HS-5 (cell line): ENCODE data around the gene FLNA.

Source experiments
- DNase-seq: peaks from one replicate; pipeline ENCODE4 v3.0.0-alpha.2; 2012; ENCODE audit warnings: low read depth

Gene FLNA

DNA sequence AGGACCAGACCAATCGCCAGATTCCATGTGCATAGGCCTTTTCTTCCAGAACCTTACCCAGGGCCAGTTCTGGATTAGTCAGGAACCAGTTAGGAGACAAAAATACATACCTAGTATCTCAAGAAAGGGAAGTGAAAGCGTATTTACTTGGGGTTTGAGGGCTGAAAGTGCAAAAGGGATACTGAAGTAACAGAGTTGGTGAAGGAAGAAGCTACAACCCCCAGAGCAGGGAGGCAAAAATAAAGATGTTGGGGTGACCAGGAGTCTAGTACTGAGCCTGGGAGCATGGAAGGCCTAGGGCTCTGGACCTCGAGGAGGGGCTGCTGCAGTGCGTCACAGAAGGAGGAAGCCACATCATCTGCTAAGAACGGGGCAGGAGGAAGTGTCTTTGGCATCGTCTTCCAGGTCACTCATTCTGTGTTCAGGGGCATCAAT is 40.6 kb downstream of the FLNA start:
- DNase-seq = no peak

GRCh38 chrX:154333116-154333515 is 41.3 kb downstream of the FLNA start:
- DNase-seq = no peak

DNA sequence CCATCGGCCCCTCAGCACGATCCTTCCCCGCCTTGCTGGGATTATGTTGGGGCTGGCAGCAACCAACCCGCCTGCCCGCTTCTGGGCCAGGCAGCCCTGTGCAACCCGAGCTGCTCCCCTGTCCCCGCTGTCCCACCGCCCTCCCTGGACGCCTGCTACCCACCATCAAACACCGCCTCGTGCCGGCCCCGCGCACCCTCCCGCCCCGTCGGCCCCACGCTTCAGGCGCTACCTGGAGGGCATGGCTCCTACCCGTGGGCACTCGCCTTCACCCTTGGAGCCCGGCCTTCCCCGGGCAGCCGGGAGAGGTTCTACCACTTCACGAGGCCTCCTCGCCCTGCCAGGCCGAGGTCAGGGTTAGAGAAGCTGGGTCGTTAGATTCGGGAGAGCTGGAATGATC is 41.9 kb downstream of the FLNA start:
- DNase-seq = no peak

GRCh38 chrX:154329294-154329693 is 45.1 kb downstream of the FLNA start:
- no peak for DNase-seq

DNA sequence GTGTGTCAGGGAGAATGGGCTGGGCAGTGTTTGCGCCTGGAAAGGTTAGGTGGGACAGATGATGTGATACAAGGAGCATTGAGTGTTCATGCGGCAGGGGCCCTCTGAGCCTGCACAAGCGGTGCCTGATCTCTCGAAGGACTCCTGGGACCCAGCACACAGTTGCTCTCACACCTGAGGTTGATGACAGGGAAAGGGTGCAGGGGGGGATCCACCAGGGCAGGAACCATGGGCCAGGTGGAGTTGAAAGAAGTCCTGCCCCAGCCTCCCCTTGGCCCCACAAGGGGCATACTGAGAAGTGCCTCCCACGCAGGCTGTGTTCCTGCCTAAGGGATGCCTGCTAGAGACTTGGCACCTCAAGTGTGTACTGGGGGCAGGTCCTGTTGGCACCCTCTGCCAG is 45.8 kb downstream of the FLNA start:
- DNase-seq = no peak

GRCh38 chrX:154327038-154327820 is 47.2 kb downstream of the FLNA start:
- DNase-seq = no peak

DNA sequence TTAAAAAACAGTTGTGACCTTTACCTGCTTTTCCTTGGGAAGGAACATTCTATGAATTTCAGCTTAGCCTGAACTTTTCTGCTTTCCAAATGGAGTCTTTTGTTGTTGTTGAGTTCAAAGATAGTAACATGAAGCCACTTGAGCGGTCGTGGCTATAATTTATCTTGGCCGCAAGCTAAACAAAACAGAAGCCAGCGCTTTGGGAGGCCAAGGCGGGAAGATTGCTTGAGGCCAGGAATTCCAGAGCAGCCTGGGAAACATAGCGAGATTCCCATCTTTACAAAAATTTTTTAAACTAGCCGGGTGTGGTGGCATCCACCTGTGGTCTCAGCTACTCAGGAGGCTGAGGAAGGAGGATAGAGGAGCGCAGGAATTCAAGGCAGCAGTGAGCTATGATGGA is 48.9 kb downstream of the FLNA start:
- DNase-seq = no peak

- no peak for DNase-seq
Measured at GRCh38 chrX:154323537-154323936, 50.9 kb downstream of the FLNA start.

GRCh38 chrX:154322890-154323289 is 51.5 kb downstream of the FLNA start:
- no peak for DNase-seq

DNA sequence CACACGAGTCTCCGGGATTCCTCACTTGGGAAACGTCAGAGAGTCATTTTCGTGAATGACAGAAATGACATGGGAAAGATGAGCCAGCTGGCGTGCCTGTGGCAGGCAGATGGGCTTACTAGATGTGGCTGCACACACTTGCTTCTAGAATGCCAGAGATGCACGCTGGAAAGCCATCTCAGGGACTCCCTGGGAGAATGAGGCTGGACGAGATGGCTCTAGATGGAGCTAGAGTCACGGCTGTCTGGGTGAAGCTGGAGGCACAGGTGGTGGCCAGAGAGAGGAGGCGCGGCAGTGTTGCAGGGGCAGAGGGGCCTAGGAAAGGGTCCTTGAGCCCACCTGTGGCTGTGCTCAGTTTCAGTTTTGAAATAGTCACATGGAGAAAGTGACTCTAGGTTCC is 52.8 kb downstream of the FLNA start:
- DNase-seq = no peak

GRCh38 chrX:154321152-154321551 is 53.3 kb downstream of the FLNA start:
- no peak for DNase-seq

GRCh38 chrX:154320406-154320805 is 54.0 kb downstream of the FLNA start:
- DNase-seq = no peak

- DNase-seq = no peak
Measured at GRCh38 chrX:154317391-154317995, 56.9 kb downstream of the FLNA start.

DNA sequence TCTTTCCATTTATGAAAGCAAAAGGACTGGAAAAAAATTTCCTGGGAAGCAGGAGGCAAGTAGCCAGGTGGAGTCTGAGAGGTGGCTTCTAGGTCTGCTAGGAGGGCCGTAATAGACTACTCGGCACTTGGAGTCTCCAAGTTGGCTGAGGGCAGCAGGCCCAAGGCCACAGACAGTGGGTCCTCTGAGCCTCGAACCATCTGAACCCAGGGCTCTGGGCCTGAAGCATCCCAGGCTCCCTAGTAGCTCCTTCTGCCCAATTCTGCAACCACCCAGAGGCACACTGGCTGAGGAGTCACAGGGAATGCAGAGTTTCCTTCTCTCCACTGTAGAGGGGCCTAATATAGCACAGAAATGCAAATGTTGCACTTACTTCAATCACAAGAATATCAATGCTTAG is 59.0 kb downstream of the FLNA start:
- DNase-seq = no peak

- no peak for DNase-seq
Measured at GRCh38 chrX:154313147-154313546, 61.3 kb downstream of the FLNA start.

DNA sequence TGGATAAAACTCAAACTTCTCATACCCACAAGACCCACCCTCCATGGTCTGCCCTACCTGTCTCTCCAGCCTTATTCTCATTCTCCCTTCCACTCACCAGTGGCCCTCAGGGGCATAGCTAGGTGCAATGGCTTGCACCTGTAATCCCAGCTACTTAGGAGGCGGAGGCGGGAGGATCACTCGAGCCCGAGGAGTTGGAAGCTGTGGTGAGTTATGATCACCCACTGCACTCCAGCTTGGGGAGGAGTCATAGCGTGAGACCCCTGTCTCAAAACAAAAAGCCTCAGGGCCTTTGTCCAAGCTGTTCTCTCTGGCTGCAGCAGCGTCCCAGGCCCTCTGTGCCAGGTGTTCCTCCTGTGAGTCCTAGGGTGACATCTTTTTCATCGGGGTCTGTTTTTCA is 62.3 kb downstream of the FLNA start:
- no peak for DNase-seq

GRCh38 chrX:154310616-154311536 is 63.6 kb downstream of the FLNA start:
- DNase-seq = no peak

- no peak for DNase-seq
Measured at GRCh38 chrX:154309041-154309775, 65.2 kb downstream of the FLNA start.

DNA sequence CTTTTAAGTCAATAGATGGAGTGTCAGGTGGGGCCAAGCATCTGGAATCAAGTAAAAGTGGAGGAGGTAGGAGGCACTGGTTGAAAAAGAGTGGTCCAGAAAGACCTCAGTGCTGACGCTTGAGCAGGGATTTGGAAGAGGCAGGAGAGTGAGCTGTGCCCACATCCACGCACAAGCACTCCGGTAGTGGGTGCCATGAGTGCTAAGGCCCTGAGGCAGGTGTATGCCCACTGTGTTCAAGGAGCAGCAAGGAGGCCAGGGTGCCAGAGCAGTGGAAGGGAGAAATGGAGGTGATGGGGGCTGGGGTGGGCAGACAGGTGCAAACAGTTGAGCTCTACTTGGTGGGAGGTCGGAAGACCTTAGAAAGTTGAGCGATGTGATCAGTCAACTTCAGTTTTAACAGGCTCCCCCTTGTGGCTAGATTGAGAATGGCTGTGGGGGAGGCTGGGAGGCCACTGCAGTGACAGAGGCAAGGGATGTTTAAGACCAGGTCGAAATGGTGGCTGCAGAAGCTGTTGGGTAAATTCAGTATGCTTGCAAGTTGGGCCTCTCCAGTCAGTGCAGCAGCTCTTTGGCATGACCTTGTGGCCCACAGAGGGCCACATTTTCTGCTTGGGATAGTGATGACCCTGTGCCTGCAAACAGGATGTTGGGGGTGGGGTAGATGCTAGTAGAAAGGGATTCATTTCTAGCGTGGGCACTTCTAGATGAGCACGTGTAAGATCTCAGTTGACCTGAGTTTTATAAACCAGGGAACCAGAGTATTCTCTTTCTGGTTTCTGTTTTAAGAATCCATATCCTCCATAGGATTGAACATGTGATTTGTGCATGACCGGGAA is 66.1 kb downstream of the FLNA start:
- DNase-seq = no peak

DNA sequence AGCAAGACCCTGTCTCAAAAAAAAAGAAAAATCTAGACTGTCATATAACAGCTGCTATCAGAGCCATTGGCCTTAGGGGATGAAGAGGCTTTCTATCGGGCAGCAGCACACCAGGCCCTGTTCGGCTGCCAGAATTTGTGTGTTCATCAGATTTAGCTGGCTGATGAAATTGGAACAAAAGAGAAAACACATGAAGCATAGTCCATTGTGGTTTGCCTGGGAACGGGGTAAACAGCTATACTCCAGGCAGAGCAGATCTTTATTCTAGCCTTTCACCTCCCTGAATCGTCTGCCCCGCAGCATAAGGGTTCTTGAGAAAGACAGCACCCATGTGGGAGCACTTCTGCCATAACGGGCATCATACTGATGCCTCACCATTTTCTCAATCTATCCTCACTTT is 67.2 kb downstream of the FLNA start:
- DNase-seq = no peak

DNA sequence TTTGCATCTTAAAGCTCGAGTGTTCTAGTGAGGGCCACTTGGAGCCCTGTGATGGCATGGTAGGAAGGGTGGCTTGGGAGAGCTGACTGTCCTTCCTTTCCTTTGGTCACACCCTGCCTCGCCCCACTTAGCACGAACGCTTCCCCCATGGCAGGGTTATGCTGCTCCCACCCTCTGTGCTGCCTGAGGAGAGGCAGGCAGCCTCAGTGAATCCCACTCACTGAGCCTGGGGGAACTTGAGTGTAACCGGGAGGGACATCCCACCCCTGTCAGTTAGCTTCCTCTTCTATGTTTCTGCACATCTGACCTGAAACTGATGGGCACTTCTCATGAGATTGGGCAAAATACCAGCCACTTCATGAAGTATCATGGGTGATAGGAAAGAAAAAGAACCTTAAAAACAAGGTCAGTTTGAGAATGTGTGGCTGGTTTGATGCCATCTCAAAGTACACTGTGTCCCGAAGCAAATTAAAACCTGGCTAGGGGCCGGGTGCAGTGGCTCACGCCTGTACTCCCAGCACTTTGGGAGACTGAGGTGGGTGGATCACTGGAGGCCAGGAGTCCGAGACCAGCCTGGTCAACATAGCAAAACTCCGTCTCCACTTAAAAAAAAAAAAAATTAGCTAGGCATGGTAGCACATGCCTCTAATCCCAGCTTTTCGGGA is 68.8 kb downstream of the FLNA start:
- no peak for DNase-seq
